HCT116 (cell line): ENCODE data around the gene EML4. TPM values are rescaled to one million over a fixed set of nuclear protein-coding genes. Genes with fewer than 3 reads are reported as not detected.

ENCODE experiments used
- ATAC-seq: fragments of 200-7000 bp; cut with Tn5 transposase; 2 replicates; pipeline ENCODE4 v1.9.1; 2020; ENCODE audit warnings: mild to moderate bottlenecking, moderate library complexity
- BruUV-seq: library from RNA; stranded (reverse); fragments of 400-500 nt; replicated peaks from 2 replicates; lab custom pipeline; 2021; lab: Mats Ljungman, UMichigan
- CTCF ChIA-PET: fragments of 300-600 bp; sonication (Branson Sonifier 250); formaldehyde crosslinking; loops from one replicate; lab custom pipeline; 2021; ENCODE audit warnings: antibody characterized with exemption; lab: Charles Lee
- POLR2A ChIA-PET: fragments of 300-600, 350-600 bp; sonication (Branson Sonifier 250); formaldehyde crosslinking; loops from one replicate; lab custom pipeline; 2021; ENCODE audit warnings: antibody characterized with exemption; lab: Charles Lee
- RAD21 ChIA-PET, 2 experiments: fragments of 300-600 bp; sonication (Branson Sonifier 250); formaldehyde crosslinking; loops; one replicate each; lab custom pipeline; 2023; ENCODE audit warnings: low total read pairs in 2 of 2; ENCODE audit not compliant: uncharacterized antibody in 2 of 2, unreplicated experiment in 2 of 2, low non-redundant PET in 1 of 2; lab: Charles Lee
- DNase-seq: peaks from one replicate; pipeline ENCODE4 v3.0.0-alpha.2; 2010; ENCODE audit warnings: low read depth, low spot score
- H2AFZ ChIP-seq: fragments of 200-600 bp; shearing (Covaris generic), sonication (generic); 2 replicates; pipeline ENCODE4 v1.6.1; 2017; ENCODE audit warnings: low read depth, mixed run types, mixed read lengths, antibody characterized with exemption, low read length; ENCODE audit not compliant: poor library complexity, severe bottlenecking
- H3K27ac ChIP-seq: 2 replicates; pipeline ENCODE4 v1.5.1; 2012; ENCODE audit warnings: low read depth, low read length
- H3K27me3 ChIP-seq: fragments of 200-600 bp; sonication (generic); 2 replicates; pipeline ENCODE4 v1.6.1; 2016; ENCODE audit warnings: mixed run types, low read length, mixed read lengths; ENCODE audit not compliant: insufficient read depth
- H3K36me3 ChIP-seq, 2 experiments: fragments of 200-500 bp in 1 of 2; fragments of 200-600 bp in 1 of 2; sonication (Bioruptor generic) in 1 of 2; sonication (generic) in 1 of 2; 2 replicates each; pipeline versions ENCODE4 v1.5.1 to v1.6.1; 2014 to 2016; ENCODE audit warnings: low read length in 2 of 2, inconsistent platforms in 1 of 2, mixed read lengths in 1 of 2, mixed run types in 1 of 2; ENCODE audit not compliant: insufficient read depth in 2 of 2, control insufficient read depth in 1 of 2
- H3K4me1 ChIP-seq, 2 experiments: fragments of 200-600 bp in 1 of 2; sonication (generic) in 1 of 2; 2 replicates each; pipeline versions ENCODE4 v1.5.1 to v1.6.1; 2012 to 2017; ENCODE audit warnings: low read length in 2 of 2, inconsistent platforms in 1 of 2, mild to moderate bottlenecking in 1 of 2, mixed read lengths in 1 of 2, mixed run types in 1 of 2, moderate library complexity in 1 of 2; ENCODE audit not compliant: insufficient read depth in 2 of 2, control insufficient read depth in 1 of 2
- H3K4me2 ChIP-seq: fragments of 200-600 bp; sonication (generic); 2 replicates; pipeline ENCODE4 v1.6.1; 2017; ENCODE audit warnings: mixed run types, low read length, mixed read lengths
- H3K4me3 ChIP-seq, 2 experiments: fragments of 200-600 bp in 1 of 2; sonication (generic) in 1 of 2; replicated peaks in 1 of 2; 2 replicates each; pipeline ENCODE4 v1.5.1; 2011 to 2016; ENCODE audit warnings: low read length in 2 of 2, control low read depth in 1 of 2, low read depth in 1 of 2, mild to moderate bottlenecking in 1 of 2, mixed read lengths in 1 of 2, mixed run types in 1 of 2
- H3K79me2 ChIP-seq: fragments of 200-600 bp; sonication (generic); 2 replicates; pipeline ENCODE4 v1.6.1; 2017; ENCODE audit warnings: mild to moderate bottlenecking, mixed run types, low read length, moderate library complexity, mixed read lengths; ENCODE audit not compliant: insufficient read depth
- H3K9ac ChIP-seq: fragments of 200-600 bp; sonication (generic); 2 replicates; pipeline ENCODE4 v1.6.1; 2016; ENCODE audit warnings: low read length, mixed read lengths
- H3K9me2 ChIP-seq: fragments of 200-600 bp; sonication (generic), shearing (Covaris generic); 2 replicates; pipeline ENCODE4 v1.6.1; 2017; ENCODE audit warnings: mixed run types, mild to moderate bottlenecking, moderate library complexity; ENCODE audit not compliant: insufficient read depth
- H3K9me3 ChIP-seq, 2 experiments: fragments of 200-500 bp in 1 of 2; fragments of 200-600 bp in 1 of 2; sonication (Bioruptor generic) in 1 of 2; sonication (generic) in 1 of 2; 2 replicates each; pipeline ENCODE4 v1.6.1; 2014 to 2017; ENCODE audit warnings: low read length in 2 of 2, mixed read lengths in 2 of 2, inconsistent platforms in 1 of 2, low read depth in 1 of 2, mild to moderate bottlenecking in 1 of 2, mixed run types in 1 of 2, moderate library complexity in 1 of 2; ENCODE audit not compliant: control insufficient read depth in 1 of 2, insufficient read depth in 1 of 2
- H4K20me1 ChIP-seq: fragments of 200-600 bp; sonication (generic), shearing (Covaris generic); 2 replicates; pipeline ENCODE4 v1.6.1; 2017; ENCODE audit warnings: mixed run types, mild to moderate bottlenecking, moderate library complexity; ENCODE audit not compliant: insufficient read depth
- CBX3 ChIP-seq: IDR thresholded peaks from 2 replicates; pipeline ENCODE4 v1.6.1; 2012; ENCODE audit warnings: low read depth
- CEBPB ChIP-seq: IDR thresholded peaks from 2 replicates; pipeline ENCODE4 v1.6.1; 2012; ENCODE audit warnings: low read depth
- CTCF ChIP-seq, 3 experiments: fragments of 200-600 bp in 1 of 3; sonication (generic) in 1 of 3; IDR thresholded peaks in 2 of 3; conservative IDR thresholded peaks in 1 of 3; 2 replicates each; pipeline ENCODE4 v1.5.1; 2012 to 2017; ENCODE audit warnings: low read depth in 2 of 3, low read length in 2 of 3, antibody characterized with exemption in 1 of 3, borderline replicate concordance in 1 of 3, control low read depth in 1 of 3, mild to moderate bottlenecking in 1 of 3, mixed read lengths in 1 of 3, mixed run types in 1 of 3, moderate library complexity in 1 of 3; ENCODE audit not compliant: insufficient read depth in 1 of 3
- EGR1 ChIP-seq: IDR thresholded peaks from 2 replicates; pipeline ENCODE4 v1.6.1; 2012; ENCODE audit warnings: low read depth
- ELF1 ChIP-seq: IDR thresholded peaks from 2 replicates; pipeline ENCODE4 v1.6.1; 2012; ENCODE audit warnings: low read depth, borderline replicate concordance
- EZH2phosphoT487 ChIP-seq: fragments of 200-600 bp; IDR thresholded peaks from 2 replicates; pipeline ENCODE4 v1.6.1; 2018; ENCODE audit warnings: antibody characterized with exemption, borderline replicate concordance
- FOSL1 ChIP-seq: IDR thresholded peaks from 2 replicates; pipeline ENCODE4 v1.6.1; 2012; ENCODE audit warnings: low read depth
- JUND ChIP-seq: IDR thresholded peaks from 2 replicates; pipeline ENCODE4 v1.6.1; 2012
- MAX ChIP-seq: IDR thresholded peaks from 2 replicates; pipeline ENCODE4 v1.6.1; 2012
- POLR2A ChIP-seq: IDR thresholded peaks from 2 replicates; pipeline ENCODE4 v1.7.0; 2011; ENCODE audit warnings: borderline replicate concordance; ENCODE audit not compliant: insufficient read depth, insufficient read length; ENCODE audit errors: extremely low read depth
- POLR2AphosphoS5 ChIP-seq: IDR thresholded peaks from 2 replicates; pipeline ENCODE4 v1.6.1; 2011; ENCODE audit warnings: mild to moderate bottlenecking, low read depth, low read length, moderate library complexity
- RAD21 ChIP-seq: IDR thresholded peaks from 2 replicates; pipeline ENCODE4 v1.6.1; 2012; ENCODE audit warnings: low read depth, mild to moderate bottlenecking
- SIN3A ChIP-seq: IDR thresholded peaks from 2 replicates; pipeline ENCODE4 v1.6.1; 2012; ENCODE audit warnings: low read depth
- SRF ChIP-seq: IDR thresholded peaks from 2 replicates; pipeline ENCODE4 v1.6.1; 2012; ENCODE audit warnings: low read depth
- YY1 ChIP-seq: IDR thresholded peaks from 2 replicates; pipeline ENCODE4 v1.6.1; 2011; ENCODE audit warnings: low read length, low read depth, moderate library complexity, mild to moderate bottlenecking; ENCODE audit not compliant: insufficient replicate concordance; ENCODE audit errors: extremely low read depth
- ZFX ChIP-seq: fragments of 450-650 bp; IDR thresholded peaks from 2 replicates; pipeline ENCODE4 v1.6.1; 2017
- ZNF274 ChIP-seq: fragments of 200-500 bp; sonication (Bioruptor generic); IDR thresholded peaks from 2 replicates; pipeline ENCODE4 v1.6.1; 2014; ENCODE audit warnings: mild to moderate bottlenecking, low read depth, low read length, inconsistent platforms
- intact Hi-C: fragments of 100-400 bp; cut with micrococcal nuclease; formaldehyde crosslinking; loops from 2 replicates; pipeline ENCODE4 v1.10.0; 2022
- total RNA-seq: library from RNA; stranded (reverse); gene quantifications from one replicate; pipeline ENCODE4 v1.2.1, GENCODE V29; 2021; ENCODE audit not compliant: unreplicated experiment

Gene EML4
- total RNA-seq, 1 experiment from 2014 or later, result 53.5 TPM

GRCh38 chr2:42228101-42228500 is 58.9 kb downstream of the EML4 start:
- no peaks in the 10 kb centered on the region for H3K27me3 ChIP-seq
- POLR2A ChIA-PET, result no interaction called here
- no peak overlapping the region for H3K27ac ChIP-seq
- H3K4me3 ChIP-seq, result no peak overlapping the region
- ATAC-seq (no peak), DNase-seq (no peak)
- no TSS peak for BruUV-seq
- peaks cover 38% of the 10 kb centered on the region for H3K79me2 ChIP-seq
- TF ChIP-seq CTCF (IDR thresholded peaks at IDR 0.05 in 2 of 3, conservative IDR thresholded peaks at IDR 0.05 in 1 of 3; ENCODE audit: borderline replicate concordance in 1 of 3, insufficient read depth in 1 of 3, low read depth in 2 of 3, low read length in 2 of 3) (no peak), MAX (no peak), SIN3A (no peak), ELF1 (no peak), JUND (no peak), FOSL1 (no peak), ZFX (no peak), CEBPB (no peak)
- RAD21 ChIA-PET, result no interaction called here
- no peaks in the 10 kb centered on the region for H3K9me2 ChIP-seq
- no peaks in the 10 kb centered on the region for H3K4me1 ChIP-seq
- H3K9me3 ChIP-seq, result no peaks in the 10 kb centered on the region
- H2AFZ ChIP-seq, result no peak overlapping the region
- no peaks in the 10 kb centered on the region for H3K36me3 ChIP-seq
- no peaks in the 10 kb centered on the region for H4K20me1 ChIP-seq
- no peak overlapping the region for H3K9ac ChIP-seq
- H3K4me2 ChIP-seq, result no peak overlapping the region
- CTCF ChIA-PET, result interaction anchor here (1.6 kb wide), 1 partner anchor 13 kb away, joined by 4 read pairs; no protein-coding TSS in a partner anchor
- intact Hi-C loops, result no loop called here

- no peak overlapping the region for H3K4me3 ChIP-seq
- H3K9ac ChIP-seq, result no peak overlapping the region
- no peak overlapping the region for H3K4me2 ChIP-seq
- intact Hi-C loops, result no loop called here
- POLR2A ChIA-PET, result no interaction called here
- RAD21 ChIA-PET, result no interaction called here
- BruUV-seq, result no TSS peak
- H3K9me3 ChIP-seq, result no peaks in the 10 kb centered on the region
- peaks cover 30% of the 10 kb centered on the region for H3K79me2 ChIP-seq
- no peaks in the 10 kb centered on the region for H3K9me2 ChIP-seq
- DNase-seq (no peak), ATAC-seq (no peak)
- no peaks in the 10 kb centered on the region for H3K4me1 ChIP-seq
- CTCF ChIA-PET, result interaction anchor here (0.8 kb wide), 1 partner anchor 40 kb away, joined by 3 read pairs; no protein-coding TSS in a partner anchor
- no peaks in the 10 kb centered on the region for H3K36me3 ChIP-seq
- H2AFZ ChIP-seq, result no peak overlapping the region
- H4K20me1 ChIP-seq, result no peaks in the 10 kb centered on the region
- no peaks in the 10 kb centered on the region for H3K27me3 ChIP-seq
- no peak overlapping the region for H3K27ac ChIP-seq
- TF ChIP-seq POLR2A, result no peak
- no peak for TF ChIP-seq ZNF274
- TF ChIP-seq EGR1, result no peak
- no peak for TF ChIP-seq CTCF (IDR thresholded peaks at IDR 0.05 in 2 of 3, conservative IDR thresholded peaks at IDR 0.05 in 1 of 3; ENCODE audit: borderline replicate concordance in 1 of 3, insufficient read depth in 1 of 3, low read depth in 2 of 3, low read length in 2 of 3)
- TF ChIP-seq FOSL1, result no peak
- TF ChIP-seq RAD21, result no peak
- no peak for TF ChIP-seq ZFX
- no peak for TF ChIP-seq EZH2phosphoT487
- TF ChIP-seq SIN3A, result no peak
- TF ChIP-seq CBX3, result no peak
- TF ChIP-seq POLR2AphosphoS5, result no peak
- TF ChIP-seq YY1, result no peak
- no peak for TF ChIP-seq SRF
- TF ChIP-seq JUND, result no peak
Observed at GRCh38 chr2:42229949-42230348, 60.8 kb downstream of the EML4 start.
